GM21526 (cell line): Measurements from ENCODE around the gene ETDB.
"Not testable (repeated sequence)": the region's sequence is repeated elsewhere in the genome, so short reads cannot be mapped to it uniquely, and the experiment has no call there.

Experiments
- ATAC-seq: cut with Tn5 transposase; IDR thresholded peaks from one replicate; pipeline ENCODE4 v1.9.1; 2021; ENCODE audit warnings: moderate library complexity; ENCODE audit not compliant: unreplicated experiment, low FRiP score

Gene ETDB

DNA sequence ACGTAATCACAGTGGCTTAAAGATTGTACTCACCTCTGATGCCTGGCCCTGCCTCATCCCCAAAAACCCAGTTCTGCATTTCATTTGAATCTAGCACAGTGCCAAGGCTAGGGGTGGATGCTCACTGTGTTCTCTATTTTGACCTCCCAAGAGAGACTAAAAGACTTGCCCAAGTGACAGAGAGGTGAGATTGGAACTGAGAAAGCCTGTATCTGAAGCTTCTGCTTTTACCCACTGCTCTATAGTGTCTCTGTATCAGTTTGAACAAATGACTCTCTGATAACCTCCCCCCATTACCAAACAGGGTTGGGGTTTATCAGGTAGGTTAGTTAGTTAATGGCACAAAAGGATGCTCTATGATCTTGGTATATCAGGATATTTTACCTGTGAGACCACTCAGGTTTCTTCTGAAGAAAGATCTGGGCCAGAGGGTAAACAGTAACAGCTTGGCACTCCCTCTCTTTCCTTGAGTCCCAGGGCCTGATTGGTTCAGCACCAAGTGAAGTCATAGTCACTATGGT lies at the start of gene ETDB:
Gene ETDB (minus strand): TSS at position 471 of the 521 bp plus-strand sequence. CDS start 1,265 bp downstream, outside the sequence.
- not testable (repeated sequence) for ATAC-seq

GRCh38 chrX:135169534-135169933 lies 49.2 kb upstream of the ETDB start:
- ATAC-seq: not testable (repeated sequence)

GRCh38 chrX:135168486-135168885 lies 48.2 kb upstream of the ETDB start:
- ATAC-seq: no peak

DNA sequence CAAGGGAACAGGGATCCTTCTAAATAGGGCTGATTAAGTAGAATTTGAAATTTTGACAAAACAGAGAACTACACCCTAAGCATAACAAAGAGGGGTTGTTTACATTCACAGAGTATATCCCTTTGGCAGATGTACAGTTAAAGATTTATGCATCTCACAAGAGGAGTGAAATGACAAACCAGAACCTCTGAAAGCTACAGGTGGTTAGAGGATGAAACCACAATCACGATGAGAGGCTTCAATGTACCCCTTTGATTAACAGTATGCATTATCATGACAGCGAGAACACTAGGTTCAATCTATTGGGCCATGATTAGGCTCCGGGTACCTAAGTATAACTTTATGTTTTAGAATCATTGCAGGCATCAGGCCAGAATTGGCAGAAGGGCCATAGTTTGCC lies 34.4 kb upstream of the ETDB start:
- ATAC-seq: not testable (repeated sequence)

- ATAC-seq: not testable (repeated sequence)
These were observed 5.8 kb upstream of the ETDB start for GRCh38 chrX:135126145-135126544.

DNA sequence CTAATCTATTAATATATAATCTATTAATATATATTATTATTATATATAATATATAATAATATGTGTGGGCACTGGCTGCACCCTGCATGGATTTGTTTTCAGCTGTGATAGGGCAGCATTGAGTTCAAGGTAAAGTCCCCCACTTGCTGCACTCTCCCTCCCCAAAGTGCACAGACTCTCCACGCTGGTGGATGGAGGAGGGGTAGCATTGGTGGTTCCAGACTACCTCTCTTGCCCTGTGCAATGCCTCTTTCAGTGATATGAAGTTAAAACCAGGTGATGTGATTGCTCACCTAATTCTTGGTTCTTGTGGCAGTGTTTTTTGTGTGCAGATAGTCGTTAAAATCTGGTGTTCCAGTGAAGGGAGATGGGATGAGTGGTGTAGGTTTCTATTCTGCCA lies 4.3 kb downstream of the ETDB start:
- ATAC-seq: not testable (repeated sequence)

- ATAC-seq: peak; percentile 91
These were observed 5.9 kb downstream of the ETDB start for GRCh38 chrX:135114392-135114791.

DNA sequence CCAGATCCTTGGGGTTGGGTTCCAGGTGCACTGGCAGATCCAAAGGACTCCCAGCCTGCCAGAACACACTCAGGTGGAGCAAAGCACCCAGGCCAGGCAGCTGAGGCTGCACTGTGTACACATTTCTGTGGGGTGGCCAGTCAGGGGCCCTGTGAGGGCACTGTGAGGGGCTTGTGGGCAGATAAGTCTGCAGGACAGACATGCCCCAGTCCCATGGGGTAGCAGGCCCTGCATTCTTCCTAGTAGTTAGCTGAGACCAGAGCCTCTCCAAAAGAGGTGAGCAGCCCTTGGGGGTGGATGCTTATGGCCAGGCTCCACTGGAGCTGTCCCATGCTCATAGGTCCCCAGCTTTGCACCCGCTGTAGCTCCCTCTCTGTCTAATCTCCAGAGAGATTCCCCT lies 7.6 kb downstream of the ETDB start:
- ATAC-seq: no peak

- no peak for ATAC-seq
These were observed 8.1 kb downstream of the ETDB start for GRCh38 chrX:135112096-135112729.

GRCh38 chrX:135109554-135109953 lies 10.8 kb downstream of the ETDB start:
- no peak for ATAC-seq

- ATAC-seq: no peak
These were observed 20.9 kb downstream of the ETDB start for GRCh38 chrX:135099493-135099783.

DNA sequence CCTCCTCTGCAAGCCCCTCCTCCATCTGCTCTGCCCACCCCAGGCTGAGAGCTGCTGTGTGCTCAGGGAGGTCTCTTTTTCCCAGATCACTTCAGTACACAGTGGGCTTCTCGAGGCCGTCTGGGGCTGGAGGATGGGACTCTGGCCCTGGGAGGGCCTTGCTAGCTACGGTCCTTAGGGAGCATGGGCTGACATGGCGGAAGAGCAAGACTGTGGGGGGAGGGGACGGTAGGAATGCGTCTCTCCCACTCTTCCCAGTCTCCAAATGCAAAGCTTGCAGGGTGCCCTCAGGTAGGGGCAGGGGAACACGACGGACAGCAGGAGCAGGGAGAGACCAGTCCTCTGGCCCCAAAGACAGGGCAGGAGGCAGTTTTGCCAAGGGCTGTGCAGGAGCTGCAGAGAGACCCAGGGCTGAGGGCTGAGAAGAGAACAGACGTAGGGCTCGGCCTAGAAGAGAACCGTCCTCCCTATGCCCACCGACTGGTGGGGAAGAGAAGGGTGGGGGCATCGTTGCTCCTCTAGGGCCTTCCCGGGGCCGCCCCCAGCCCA lies 23.1 kb downstream of the ETDB start:
- not testable (repeated sequence) for ATAC-seq

GRCh38 chrX:135095715-135096114 lies 24.6 kb downstream of the ETDB start:
- no peak for ATAC-seq

DNA sequence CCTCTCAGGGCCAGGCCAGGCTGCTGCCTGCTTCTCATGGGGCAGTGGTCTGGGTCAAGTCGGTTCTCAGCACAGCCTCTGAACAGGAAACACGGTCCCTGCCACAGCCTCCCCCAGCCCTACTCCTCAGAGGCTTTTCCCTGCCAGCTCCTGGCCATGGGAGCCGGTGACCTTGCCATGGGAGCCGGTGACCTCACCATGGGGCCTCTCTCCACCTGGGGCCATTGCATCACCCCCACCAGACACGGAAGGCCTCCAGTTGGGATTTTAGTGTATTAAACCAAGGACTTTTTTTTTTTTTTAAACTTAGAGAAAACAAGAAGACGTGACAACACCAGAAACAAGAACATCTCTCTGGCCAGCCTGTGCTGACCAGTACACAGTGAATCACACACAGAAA lies 25.6 kb downstream of the ETDB start:
- no peak for ATAC-seq

DNA sequence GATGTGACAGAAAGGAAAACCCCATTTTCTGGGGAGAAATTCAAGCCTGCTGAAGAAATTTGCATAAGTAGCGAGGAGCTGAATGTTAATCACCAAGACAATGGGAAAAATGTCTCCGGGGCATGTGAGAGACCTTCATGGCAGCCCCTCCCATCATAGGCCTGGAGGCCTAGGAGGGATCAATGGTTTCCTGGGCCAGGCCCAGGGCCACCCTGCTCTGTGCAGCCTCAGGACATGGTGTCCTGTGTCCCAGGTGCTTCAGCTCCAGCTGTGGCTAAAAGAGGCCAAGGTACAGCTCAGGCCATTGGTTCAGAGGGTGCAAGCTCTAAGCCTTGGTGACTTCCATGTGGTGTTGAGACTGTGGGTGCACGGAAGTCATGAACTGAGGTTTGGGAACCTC lies 31.2 kb downstream of the ETDB start:
- no peak for ATAC-seq

DNA sequence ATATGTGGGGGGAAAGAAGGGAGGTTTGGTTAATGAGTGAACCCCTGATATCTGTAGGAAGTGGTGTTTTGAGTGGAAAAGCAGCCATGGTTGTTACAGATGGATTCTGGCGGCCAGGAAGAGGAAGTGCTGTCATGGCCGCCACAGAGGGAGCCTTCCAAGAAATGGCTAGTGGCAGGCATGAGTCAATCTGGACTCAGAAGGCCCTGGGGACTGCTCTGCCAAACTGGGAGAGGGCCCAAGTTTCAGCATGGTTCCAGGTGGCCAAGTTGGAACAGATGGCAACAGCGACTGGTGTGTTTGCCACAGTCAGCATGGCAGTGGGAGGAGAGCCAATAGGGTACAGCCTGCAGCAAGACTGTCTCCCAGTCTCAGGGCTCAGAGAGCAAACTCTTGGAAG lies 32.5 kb downstream of the ETDB start:
- no peak for ATAC-seq

- ATAC-seq: no peak
These were observed 34.0 kb downstream of the ETDB start for GRCh38 chrX:135086197-135086854.

DNA sequence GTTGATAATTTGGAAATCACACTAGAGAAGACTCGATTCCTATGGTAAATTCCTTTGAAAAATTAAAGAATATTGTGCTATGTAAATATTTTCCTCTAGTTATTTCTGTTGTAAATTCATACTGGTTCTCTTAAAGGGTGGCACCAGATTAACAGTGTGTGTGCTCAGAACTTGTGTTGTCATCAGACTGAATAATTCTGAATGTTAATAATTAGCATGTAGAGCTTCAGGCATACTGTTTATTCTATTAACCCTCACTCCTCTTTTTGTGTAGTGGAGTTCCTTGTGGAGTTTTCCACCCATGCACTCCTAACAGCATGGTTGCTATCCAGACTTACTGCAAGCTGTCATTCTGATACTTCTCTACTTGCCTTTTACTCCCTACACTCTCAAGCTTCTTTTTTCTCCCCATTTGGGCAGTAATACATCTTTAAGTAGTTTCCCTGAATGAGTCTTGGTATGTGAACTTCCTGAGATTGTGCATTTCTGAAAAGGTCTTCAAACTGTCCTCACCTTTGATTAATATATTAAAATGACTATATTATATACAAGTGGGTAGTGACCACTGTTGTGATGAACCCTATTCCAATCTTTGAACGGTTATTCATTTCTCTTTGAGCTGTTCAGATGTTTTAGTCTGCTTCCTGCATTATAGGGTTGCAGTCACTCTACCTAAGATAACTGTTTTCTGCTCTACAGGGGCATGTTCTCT lies 38.5 kb downstream of the ETDB start:
- no peak for ATAC-seq
